H1 (cell line): ENCODE data around the gene C21orf58. TPM values are rescaled to one million over a fixed set of nuclear protein-coding genes. Genes with fewer than 3 reads are reported as not detected.

Experiments
- CTCF ChIA-PET: fragments of 300-600 bp; sonication (Branson Sonifier 250); formaldehyde crosslinking; loops from one replicate; lab custom pipeline; 2021; ENCODE audit not compliant: partially characterized antibody; lab: Charles Lee
- POLR2A ChIA-PET: fragments of 300-600 bp; sonication (Branson Sonifier 250); formaldehyde crosslinking; loops from one replicate; lab custom pipeline; 2021; ENCODE audit warnings: inconsistent platforms; ENCODE audit not compliant: partially characterized antibody; lab: Charles Lee
- DNase-seq, 2 experiments: peaks; one replicate each; pipeline versions ENCODE4 v3.0.0 to v3.0.0-alpha.2; 2010 to 2022; ENCODE audit warnings: low spot score in 2 of 2, low read depth in 1 of 2, mixed read lengths in 1 of 2
- FAIRE-seq: peaks from 2 replicates; lab custom pipeline; 2011; peaks lifted over from hg19 to GRCh38; lab: Jason Lieb, UNC
- H2AFZ ChIP-seq: 2 replicates; pipeline ENCODE4 v1.8.1; 2012; ENCODE audit warnings: low read length, inconsistent platforms
- H2AK5ac ChIP-seq: 2 replicates; pipeline ENCODE4 v1.6.1; 2013; ENCODE audit warnings: low read depth, low read length
- H2BK120ac ChIP-seq: replicated peaks from 2 replicates; pipeline ENCODE3; 2013; ENCODE audit warnings: low read depth, low read length, inconsistent platforms
- H2BK12ac ChIP-seq: 2 replicates; pipeline ENCODE4 v1.6.1; 2013; ENCODE audit warnings: low read depth, low read length
- H2BK15ac ChIP-seq: 2 replicates; pipeline ENCODE4 v1.6.1; 2013; ENCODE audit warnings: low read length
- H2BK20ac ChIP-seq: 2 replicates; pipeline ENCODE4 v1.6.1; 2013; ENCODE audit warnings: low read length
- H2BK5ac ChIP-seq: 2 replicates; pipeline ENCODE4 v1.6.1; 2013; ENCODE audit warnings: low read depth, low read length
- H3K14ac ChIP-seq: 2 replicates; pipeline ENCODE4 v1.6.1; 2013; ENCODE audit warnings: inconsistent platforms; ENCODE audit not compliant: insufficient read length
- H3K18ac ChIP-seq: 2 replicates; pipeline ENCODE4 v1.6.1; 2013; ENCODE audit warnings: low read length; ENCODE audit errors: extremely low read depth
- H3K23ac ChIP-seq: 2 replicates; pipeline ENCODE4 v1.6.1; 2013; ENCODE audit warnings: inconsistent platforms; ENCODE audit not compliant: insufficient read length
- H3K23me2 ChIP-seq: 2 replicates; pipeline ENCODE4 v1.6.1; 2013; ENCODE audit warnings: low read depth, low read length
- H3K27ac ChIP-seq: 2 replicates; pipeline ENCODE4 v1.6.1; 2011; ENCODE audit warnings: low read depth, low read length, inconsistent platforms
- H3K27me3 ChIP-seq, 4 experiments: replicated peaks in 1 of 4; 1 replicate in 1 of 4; 2 replicates in 3 of 4; pipeline versions ENCODE4 v1.6.1 to v1.8.1; 2011 to 2013; ENCODE audit warnings: low read length in 3 of 4, mild to moderate bottlenecking in 3 of 4, inconsistent platforms in 2 of 4, mixed read lengths in 2 of 4, moderate library complexity in 1 of 4; ENCODE audit not compliant: control insufficient read depth in 3 of 4, insufficient read depth in 3 of 4; ENCODE audit errors: extremely low read depth in 1 of 4
- H3K36me3 ChIP-seq, 4 experiments: 2 replicates each; pipeline versions ENCODE4 v1.6.1 to v1.8.1; 2011 to 2013; ENCODE audit warnings: mild to moderate bottlenecking in 4 of 4, low read length in 3 of 4, moderate library complexity in 2 of 4, control low read depth in 1 of 4, inconsistent platforms in 1 of 4; ENCODE audit not compliant: insufficient read depth in 4 of 4, control insufficient read depth in 2 of 4
- H3K4ac ChIP-seq: replicated peaks from 2 replicates; pipeline ENCODE3; 2013; ENCODE audit warnings: low read length, low read depth, mixed read lengths, inconsistent platforms; ENCODE audit not compliant: insufficient read length
- H3K4me1 ChIP-seq, 4 experiments: replicated peaks in 1 of 4; 1 replicate in 1 of 4; 2 replicates in 3 of 4; pipeline versions ENCODE4 v1.6.1 to v1.8.1; 2011 to 2013; ENCODE audit warnings: low read length in 3 of 4, inconsistent platforms in 2 of 4, mixed read lengths in 1 of 4; ENCODE audit not compliant: insufficient read depth in 4 of 4, control insufficient read depth in 3 of 4
- H3K4me2 ChIP-seq, 2 experiments: 2 replicates each; pipeline versions ENCODE4 v1.6.1 to v1.8.1; 2011 to 2013; ENCODE audit warnings: low read depth in 2 of 2, low read length in 2 of 2, control low read depth in 1 of 2, inconsistent platforms in 1 of 2, mild to moderate bottlenecking in 1 of 2; ENCODE audit not compliant: insufficient read depth in 1 of 2
- H3K4me3 ChIP-seq, 4 experiments: fragments of 200-600, 300-600 bp in 1 of 4; sonication (generic), shearing (Covaris generic), sonication (Bioruptor Twin) in 1 of 4; 2 replicates each; pipeline versions ENCODE4 v1.5.1 to v1.8.1; 2011 to 2016; ENCODE audit warnings: low read length in 4 of 4, low read depth in 3 of 4, control low read depth in 2 of 4, inconsistent platforms in 2 of 4, mild to moderate bottlenecking in 2 of 4, mixed read lengths in 1 of 4, moderate library complexity in 1 of 4; ENCODE audit not compliant: insufficient read depth in 2 of 4; ENCODE audit errors: extremely low read depth in 1 of 4
- H3K56ac ChIP-seq: replicated peaks from 2 replicates; pipeline ENCODE3; 2013; ENCODE audit warnings: low read depth, mild to moderate bottlenecking, mixed read lengths, low read length, inconsistent platforms; ENCODE audit not compliant: insufficient read length
- H3K79me1 ChIP-seq: 2 replicates; pipeline ENCODE4 v1.6.1; 2013; ENCODE audit warnings: low read depth, low read length, control low read depth
- H3K79me2 ChIP-seq, 2 experiments: 2 replicates each; pipeline versions ENCODE4 v1.6.1 to v1.8.1; 2012 to 2013; ENCODE audit warnings: low read length in 2 of 2, mild to moderate bottlenecking in 2 of 2, inconsistent platforms in 1 of 2; ENCODE audit not compliant: insufficient read depth in 2 of 2, control insufficient read depth in 1 of 2
- H3K9ac ChIP-seq, 4 experiments: replicated peaks in 1 of 4; 1 replicate in 1 of 4; 2 replicates in 3 of 4; pipeline versions ENCODE4 v1.6.1 to v1.8.1; 2011 to 2013; ENCODE audit warnings: low read depth in 3 of 4, low read length in 3 of 4, control low read depth in 2 of 4, mild to moderate bottlenecking in 2 of 4, moderate library complexity in 2 of 4, inconsistent platforms in 1 of 4; ENCODE audit errors: extremely low read depth in 1 of 4
- H3K9me3 ChIP-seq, 2 experiments: 2 replicates each; pipeline versions ENCODE4 v1.6.1 to v1.8.1; 2012 to 2013; ENCODE audit warnings: mild to moderate bottlenecking in 2 of 2, moderate library complexity in 2 of 2, control low read depth in 1 of 2, inconsistent platforms in 1 of 2, low read depth in 1 of 2, low read length in 1 of 2, mixed read lengths in 1 of 2; ENCODE audit not compliant: insufficient read depth in 2 of 2
- H4K20me1 ChIP-seq, 2 experiments: replicated peaks in 1 of 2; 2 replicates each; pipeline versions ENCODE3 to v1.8.1; 2011 to 2013; ENCODE audit warnings: inconsistent platforms in 2 of 2, low read length in 2 of 2, mild to moderate bottlenecking in 1 of 2; ENCODE audit not compliant: insufficient read depth in 2 of 2, control insufficient read depth in 1 of 2
- H4K5ac ChIP-seq: 2 replicates; pipeline ENCODE4 v1.6.1; 2013; ENCODE audit warnings: low read length, low read depth, mixed read lengths, inconsistent platforms; ENCODE audit not compliant: insufficient read length
- H4K8ac ChIP-seq: 2 replicates; pipeline ENCODE4 v1.8.0; 2013; ENCODE audit warnings: mild to moderate bottlenecking, moderate library complexity, low read length, inconsistent platforms; ENCODE audit not compliant: insufficient read depth; ENCODE audit errors: extremely low read depth
- H4K91ac ChIP-seq: replicated peaks from 2 replicates; pipeline ENCODE3; 2013; ENCODE audit warnings: low read length, mixed read lengths, inconsistent platforms; ENCODE audit not compliant: insufficient read length
- BACH1 ChIP-seq: IDR thresholded peaks from 2 replicates; pipeline ENCODE4 v1.6.1; 2012; ENCODE audit warnings: low read length, improper control_type of control experiment
- BCL11A ChIP-seq, 2 experiments: IDR thresholded peaks; one replicate each; pipeline ENCODE4 v1.6.1; 2011; ENCODE audit warnings: low read depth in 2 of 2, low read length in 2 of 2, mild to moderate bottlenecking in 2 of 2
- BRCA1 ChIP-seq: IDR thresholded peaks from 2 replicates; pipeline ENCODE4 v1.6.1; 2012; ENCODE audit warnings: low read depth, low read length, improper control_type of control experiment
- CEBPB ChIP-seq: IDR thresholded peaks from 2 replicates; pipeline ENCODE4 v1.6.1; 2012; ENCODE audit warnings: low read depth, low read length
- EP300 ChIP-seq, 2 experiments: IDR thresholded peaks; 1 replicate in 1 of 2; 2 replicates in 1 of 2; pipeline ENCODE4 v1.6.1; 2011 to 2012; ENCODE audit warnings: low read depth in 2 of 2, low read length in 2 of 2, mild to moderate bottlenecking in 2 of 2, borderline replicate concordance in 1 of 2, inconsistent platforms in 1 of 2, moderate library complexity in 1 of 2
- HDAC6 ChIP-seq: IDR thresholded peaks from one replicate; pipeline ENCODE4 v1.7.1; 2012; ENCODE audit warnings: low read depth, mild to moderate bottlenecking, inconsistent platforms, low read length, moderate library complexity
- KDM1A ChIP-seq: fragments of 200-600, 300-600 bp; sonication (generic); IDR thresholded peaks from 2 replicates; pipeline ENCODE4 v1.7.1; 2016; ENCODE audit warnings: mild to moderate bottlenecking, low read length, borderline replicate concordance
- PHF8 ChIP-seq: fragments of 200-600 bp; sonication (generic); conservative IDR thresholded peaks from 2 replicates; pipeline ENCODE4 v1.7.1; 2012; ENCODE audit warnings: low read depth, mild to moderate bottlenecking, inconsistent platforms, low read length, moderate library complexity
- SAP30 ChIP-seq: fragments of 300-600 bp; sonication (generic); IDR thresholded peaks from 2 replicates; pipeline ENCODE4 v1.7.1; 2012; ENCODE audit warnings: low read length, moderate library complexity, mild to moderate bottlenecking, inconsistent platforms; ENCODE audit not compliant: insufficient read depth, insufficient replicate concordance
- SIN3A ChIP-seq, 2 experiments: IDR thresholded peaks in 1 of 2; conservative IDR thresholded peaks in 1 of 2; 2 replicates each; pipeline ENCODE4 v1.6.1; 2011 to 2012; ENCODE audit warnings: low read length in 2 of 2, improper control_type of control experiment in 1 of 2, low read depth in 1 of 2, mild to moderate bottlenecking in 1 of 2
- SIRT6 ChIP-seq: IDR thresholded peaks from one replicate; pipeline ENCODE4 v1.7.1; 2012; ENCODE audit warnings: low read length, inconsistent platforms
- TAF1 ChIP-seq: IDR thresholded peaks from 2 replicates; pipeline ENCODE4 v1.6.1; 2011; ENCODE audit warnings: mild to moderate bottlenecking, low read depth, low read length
- TAF7 ChIP-seq: optimal IDR thresholded peaks from 2 replicates; pipeline ENCODE3; 2011; ENCODE audit warnings: low read depth, mild to moderate bottlenecking, inconsistent platforms, low read length, moderate library complexity, borderline replicate concordance
- TCF12 ChIP-seq: IDR thresholded peaks from 2 replicates; pipeline ENCODE4 v1.6.1; 2011; ENCODE audit warnings: low read depth, mild to moderate bottlenecking, low read length
- WGBS, 2 experiments: shearing (Covaris generic) in 1 of 2; methylation state at CpG; one replicate each; pipeline versions ENCODE4 v1.1.6 to v1.1.7; 2013 to 2015; ENCODE audit warnings: low lambda C conversion rate in 2 of 2, mixed read lengths in 2 of 2, inconsistent platforms in 1 of 2, low coverage in 1 of 2, missing lambda C conversion rate in 1 of 2; ENCODE audit not compliant: insufficient replicate concordance in 2 of 2, insufficient coverage in 1 of 2, insufficient read length in 1 of 2; ENCODE audit errors: extremely low coverage in 1 of 2, missing lambda C conversion rate in 1 of 2; 5-methylcytosine and 5-hydroxymethylcytosine counted together
- polyA plus RNA-seq, 7 experiments: library from polyadenylated mRNA; depleted of rRNA in 3 of 7; stranded (reverse) in 5 of 7; unstranded in 2 of 7; fragments of >200 nt in 5 of 7; fragments of 200-250 nt in 2 of 7; gene quantifications; 1 replicate in 5 of 7; 2 replicates in 1 of 7; 4 replicates in 1 of 7; pipeline versions ENCODE4 v1.2.1 to v1.2.3, GENCODE V29; 2011 to 2013; ENCODE audit warnings: missing spikeins in 2 of 7, mixed read lengths in 2 of 7
- total RNA-seq: library from RNA; stranded (reverse); fragmentation: NEBNext Ultra II Directional; extraction: Animal tissue kit (Norgen Biotek cat#: 25700); gene quantifications from 2 replicates; pipeline ENCODE4 v1.2.1, GENCODE V29; 2021

C21orf58 gene
- total and polyA plus RNA-seq, 2 of the 8 experiments (the other 6 are each of a cell fraction or from before 2014, with no cell fraction given): 13.8 to 26.1 TPM

DNA sequence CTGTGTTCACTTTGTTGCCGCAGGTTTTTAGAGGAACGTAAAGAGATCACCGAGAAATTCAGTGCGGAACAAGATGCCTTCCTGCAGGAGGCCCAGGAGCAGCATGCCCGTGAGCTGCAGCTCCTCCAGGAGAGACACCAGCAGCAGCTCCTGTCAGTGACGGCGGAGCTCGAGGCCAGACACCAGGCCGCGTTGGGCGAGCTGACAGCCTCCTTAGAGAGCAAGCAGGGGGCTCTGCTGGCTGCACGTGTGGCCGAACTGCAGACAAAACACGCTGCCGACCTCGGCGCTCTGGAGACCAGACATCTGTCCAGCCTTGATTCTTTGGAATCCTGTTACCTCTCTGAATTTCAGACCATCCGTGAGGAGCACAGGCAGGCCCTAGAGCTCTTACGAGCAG, 42.9 kb upstream of the C21orf58 start:
- Histone ChIP-seq H2AK5ac (no peak overlapping the region), H3K18ac (no peak overlapping the region), H3K27ac (no peak overlapping the region), H2BK15ac (no peak overlapping the region), H3K23me2 (0 out of 2 replicates have a peak, but pooled peaks cover 2% of the 10 kb centered on the region), H3K14ac (no peak overlapping the region), H3K4me3 (no peak overlapping the region), H2BK120ac (no peak overlapping the region), H3K79me1 (peaks cover 3% of the 10 kb centered on the region; the same call in 1 of the 2 replicates), H3K27me3 (no peaks in the 10 kb centered on the region), H3K4me1 (no peaks in the 10 kb centered on the region), H4K8ac (no peak overlapping the region), H4K20me1 (peaks cover 0 to 6% of the 10 kb centered on the region in 2 experiments), H2BK20ac (no peak overlapping the region), H4K91ac (no peak overlapping the region), H3K23ac (no peak overlapping the region), H3K36me3 (peaks cover 14 to 45% (median 33%) of the 10 kb centered on the region in 4 experiments; a peak in 6 of 8 replicates), H3K9me3 (peaks cover 0 to 7% of the 10 kb centered on the region in 2 experiments; a peak in 1 of 4 replicates), H2AFZ (no peak overlapping the region), H3K56ac (no peak overlapping the region), H3K79me2 (peaks cover 0 to 18% of the 10 kb centered on the region in 2 experiments; a peak in 2 of 4 replicates), H4K5ac (no peak overlapping the region), H2BK12ac (no peak overlapping the region), H3K4me2 (no peak overlapping the region), H2BK5ac (no peak overlapping the region), H3K9ac (no peak overlapping the region), H3K4ac (no peak overlapping the region)
- ChIA-PET POLR2A (no interaction called here), CTCF (interaction anchor here (0.9 kb wide), 1 partner anchor 14 kb away, joined by 3 read pairs; no protein-coding TSS in a partner anchor)
- WGBS, 2 experiments: 90% methylated on average over 19 of the region's 19 CpGs; no CpG with 5 or more reads in 1 of the 2 experiments
- no peak for FAIRE-seq
- no peak for DNase-seq
- TF ChIP-seq EP300 (IDR thresholded peaks at IDR 0.05; ENCODE audit: borderline replicate concordance in 1 of 2, low read depth in 2 of 2, low read length in 2 of 2) (no peak), SIRT6 (no peak), BACH1 (no peak), HDAC6 (no peak), CEBPB (no peak), SIN3A (conservative IDR thresholded peaks at IDR 0.05 in 1 of 2, IDR thresholded peaks at IDR 0.05 in 1 of 2; ENCODE audit: low read depth in 1 of 2, low read length in 2 of 2) (no peak), BRCA1 (no peak), SAP30 (no peak), TAF1 (no peak), PHF8 (no peak), BCL11A (IDR thresholded peaks at IDR 0.05; ENCODE audit: low read depth in 2 of 2, low read length in 2 of 2) (no peak), KDM1A (no peak), TAF7 (no peak), TCF12 (no peak)
